Islet precursor cell (in vitro differentiated cells): ENCODE measurements around the gene KIF19.

ENCODE experiments used
- DNase-seq: peaks from one replicate; pipeline ENCODE4 v3.0.0-alpha.2; 2018

KIF19 gene

GRCh38 chr17:74367206-74367605 is 41.2 kb downstream of the KIF19 start, which contains the start of gene GPR142:
Gene GPR142, plus strand, starts transcription at chr17:74367506. Its CDS starts 2,035 bp downstream, at chr17:74369541.
- no peak for DNase-seq

- DNase-seq: peak; percentile 82
Observed at GRCh38 chr17:74368341-74369081, 42.5 kb downstream of the KIF19 start.

- peak; percentile 84 for DNase-seq
Observed at GRCh38 chr17:74369221-74369620, 43.2 kb downstream of the KIF19 start.

DNA sequence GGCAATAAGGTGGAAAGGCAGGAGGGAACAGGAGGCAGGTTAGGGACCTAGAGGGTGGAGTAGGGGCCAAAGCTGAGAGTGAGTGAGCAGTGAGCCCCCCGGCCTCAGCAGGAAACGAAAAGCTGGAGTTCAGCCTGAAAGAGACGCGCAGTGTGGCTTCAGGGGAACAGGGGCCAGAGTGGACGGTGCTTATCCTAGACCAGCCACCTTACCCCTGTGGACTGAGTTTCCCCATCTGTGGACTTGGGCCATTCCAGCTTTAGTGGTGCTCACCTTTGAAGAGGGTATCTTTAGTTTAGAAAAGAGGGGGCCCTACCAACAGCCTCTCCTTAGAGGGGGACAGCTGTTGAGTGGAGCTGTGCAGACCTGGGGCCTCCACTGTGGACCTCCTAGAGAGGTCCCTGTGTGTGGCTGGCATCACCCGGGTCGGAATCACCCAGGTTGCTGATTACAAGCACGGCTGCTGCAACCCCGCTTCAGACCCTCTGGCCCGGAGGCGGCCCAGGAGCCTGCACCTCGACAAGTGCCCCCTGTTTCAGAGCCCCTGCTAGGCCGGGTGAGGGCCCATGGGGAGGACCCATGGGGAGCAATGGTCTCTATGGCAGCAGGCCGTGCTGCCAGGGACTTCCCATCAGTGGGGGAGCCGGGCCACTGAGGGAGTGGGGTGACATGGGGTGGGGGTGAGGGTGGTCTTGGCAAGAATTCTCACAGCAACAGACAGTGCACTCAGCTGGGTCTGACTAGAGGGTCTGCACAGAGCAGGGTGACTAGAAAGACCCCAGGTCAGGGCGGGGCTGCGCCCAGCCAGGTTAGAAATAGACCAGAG is 43.9 kb downstream of the KIF19 start:
- no peak for DNase-seq

GRCh38 chr17:74371653-74372147 is 45.7 kb downstream of the KIF19 start:
- DNase-seq: no peak

DNA sequence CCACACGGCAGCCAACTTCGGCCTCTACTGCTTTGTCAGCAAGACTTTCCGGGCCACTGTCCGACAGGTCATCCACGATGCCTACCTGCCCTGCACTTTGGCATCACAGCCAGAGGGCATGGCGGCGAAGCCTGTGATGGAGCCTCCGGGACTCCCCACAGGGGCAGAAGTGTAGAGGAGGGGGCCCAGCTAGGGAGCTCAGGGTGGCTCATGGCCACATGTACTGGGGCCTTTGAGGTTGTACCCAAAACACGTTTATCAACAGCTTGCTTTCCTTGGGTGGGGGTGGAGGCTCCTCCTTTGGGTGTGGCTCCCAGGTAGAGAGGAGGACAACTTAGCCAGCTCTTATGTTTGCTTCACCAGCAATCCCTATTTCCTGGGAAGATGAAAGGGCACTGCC is 46.4 kb downstream of the KIF19 start:
- DNase-seq: no peak

DNA sequence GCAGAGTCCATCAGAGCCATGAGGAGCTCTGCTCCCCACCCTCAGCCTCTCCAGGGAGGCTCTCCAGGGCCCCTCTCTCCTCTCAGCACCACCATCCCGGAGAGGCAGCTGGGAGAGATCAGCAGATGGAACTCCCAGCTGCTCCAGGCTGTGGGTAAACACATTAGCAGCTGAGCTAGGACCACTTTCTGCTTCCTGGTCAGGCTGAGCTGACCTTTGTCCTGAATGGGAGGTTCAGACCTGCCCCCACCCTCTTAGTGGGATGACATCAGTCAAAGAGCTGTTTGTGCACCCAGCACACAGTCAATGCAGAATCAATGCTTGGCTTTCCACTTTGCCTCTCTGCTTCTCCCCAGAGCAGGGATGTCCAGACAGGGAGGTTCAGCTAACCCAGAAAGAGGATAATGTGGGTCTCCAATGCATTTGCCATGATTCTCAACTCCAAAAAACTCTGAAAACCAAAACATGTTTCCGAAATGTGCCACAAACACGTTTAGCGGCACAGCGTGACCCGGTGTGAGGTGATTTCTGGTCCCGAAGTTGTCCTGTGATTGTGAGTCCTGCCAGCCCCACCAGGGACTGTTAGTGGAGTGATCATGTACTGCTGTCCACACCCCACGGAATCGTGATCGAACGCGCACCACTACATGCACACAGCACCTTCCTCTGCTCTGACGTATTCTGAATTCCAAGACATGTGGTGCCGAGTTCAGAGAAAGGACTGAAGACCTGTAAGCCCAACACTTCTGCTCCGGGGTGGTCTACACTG is 48.0 kb downstream of the KIF19 start:
- DNase-seq: no peak

DNA sequence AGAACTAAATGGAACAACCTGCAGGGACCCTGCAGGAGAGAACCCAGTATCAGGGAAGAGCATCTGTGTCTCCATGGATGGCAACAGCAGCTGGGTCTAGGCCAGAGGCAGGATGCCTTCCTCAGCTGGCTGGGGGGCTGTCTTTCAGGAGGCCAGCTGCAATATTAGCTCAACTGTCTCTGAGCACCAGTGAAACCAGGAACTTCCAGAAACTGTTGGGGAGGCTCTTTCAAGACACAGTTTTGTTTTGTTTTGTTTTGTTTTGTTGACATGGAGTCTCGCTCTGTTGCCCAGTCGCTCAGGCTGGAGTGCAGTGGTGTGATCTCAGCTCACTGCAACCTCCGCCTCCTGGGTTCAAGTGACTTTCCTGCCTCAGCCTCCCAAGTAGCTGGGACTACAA is 48.8 kb downstream of the KIF19 start:
- DNase-seq: no peak

GRCh38 chr17:74379495-74380085 is 53.6 kb downstream of the KIF19 start:
- DNase-seq: peak; percentile 98

DNA sequence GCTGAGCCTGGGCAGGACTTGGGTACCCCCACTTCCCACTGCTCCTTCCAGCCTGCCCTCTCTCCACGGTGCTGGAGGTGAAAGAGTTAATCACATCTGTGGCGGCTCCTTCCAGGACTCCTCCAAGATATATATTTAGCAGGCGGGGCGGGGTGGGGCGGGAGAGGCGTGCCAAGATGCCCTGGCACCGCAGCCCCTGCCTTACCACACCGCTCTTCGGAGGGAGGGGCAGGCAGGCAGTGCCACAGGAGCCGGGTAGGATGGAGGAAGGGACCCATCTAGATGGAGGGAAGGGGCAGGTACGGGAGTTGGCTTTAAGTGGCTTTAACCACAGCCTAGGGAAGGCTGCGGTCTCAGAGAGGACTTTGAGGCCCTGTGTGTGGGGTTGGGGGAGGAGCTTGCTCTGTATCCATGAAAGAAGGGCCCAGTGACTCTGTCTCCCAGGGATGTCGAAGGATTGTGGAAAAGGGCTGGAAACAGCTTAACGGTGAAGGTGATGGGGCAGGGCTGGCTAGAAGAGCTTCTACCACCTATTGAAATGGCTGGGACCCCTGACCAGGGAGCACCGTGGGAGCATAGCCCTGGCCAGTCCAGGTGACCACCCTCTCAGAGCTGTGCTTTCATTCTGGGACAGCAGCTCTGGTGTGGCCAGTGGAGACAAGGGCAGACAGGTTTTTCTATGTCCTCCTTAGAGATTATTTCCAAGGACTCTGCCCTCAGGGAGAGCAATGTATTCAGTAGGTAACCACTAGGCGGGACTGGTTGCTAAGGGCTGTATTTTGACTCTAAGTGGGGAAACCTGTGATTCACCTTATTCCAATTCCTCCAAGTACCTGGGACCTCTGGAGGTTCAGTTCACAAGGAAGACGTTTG is 54.3 kb downstream of the KIF19 start:
- peak; percentile 85 for DNase-seq

GRCh38 chr17:74380959-74381808 is 55.2 kb downstream of the KIF19 start:
- peak; percentile 53 for DNase-seq

- DNase-seq: no peak
Observed at GRCh38 chr17:74383141-74383540, 57.1 kb downstream of the KIF19 start.

DNA sequence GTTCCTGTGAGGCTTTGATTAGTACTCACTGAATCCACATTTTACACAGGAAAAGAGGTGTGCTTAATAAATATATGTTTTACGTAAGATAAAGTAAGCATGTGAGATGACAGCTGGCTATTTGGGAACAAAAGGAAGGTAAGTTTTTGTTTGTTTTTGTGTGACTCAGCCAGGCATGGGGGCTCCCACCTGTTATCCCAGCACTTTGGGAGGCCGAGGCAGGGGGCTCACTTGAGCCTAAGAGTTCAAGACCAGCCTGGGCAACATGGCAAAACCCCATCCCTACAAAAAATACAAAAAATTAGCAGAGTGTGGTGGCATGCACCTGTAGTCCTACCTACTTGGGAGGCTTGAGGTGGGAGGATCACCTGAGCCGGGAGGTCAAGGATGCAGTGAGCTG is 59.2 kb downstream of the KIF19 start:
- DNase-seq: no peak

DNA sequence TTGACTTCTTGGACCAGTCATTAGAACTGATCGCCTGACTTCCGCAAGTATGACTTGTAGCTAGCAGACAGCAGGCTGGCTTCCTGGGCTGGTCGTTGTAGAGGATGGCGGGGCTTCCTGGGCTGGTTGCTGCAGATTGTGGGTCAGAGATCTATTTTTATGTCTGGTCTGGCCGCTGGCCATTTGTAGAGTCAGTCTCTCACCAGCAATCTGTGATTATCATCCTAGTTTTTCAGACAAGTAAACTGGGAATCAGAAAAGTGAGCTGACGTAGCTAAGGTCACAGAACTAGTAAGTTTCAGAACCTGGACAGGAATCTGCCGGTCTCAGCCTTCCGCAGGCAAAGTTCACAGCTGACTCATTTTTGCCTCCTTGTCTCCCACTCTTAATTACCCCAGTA is 60.4 kb downstream of the KIF19 start:
- peak; percentile 57 for DNase-seq

DNA sequence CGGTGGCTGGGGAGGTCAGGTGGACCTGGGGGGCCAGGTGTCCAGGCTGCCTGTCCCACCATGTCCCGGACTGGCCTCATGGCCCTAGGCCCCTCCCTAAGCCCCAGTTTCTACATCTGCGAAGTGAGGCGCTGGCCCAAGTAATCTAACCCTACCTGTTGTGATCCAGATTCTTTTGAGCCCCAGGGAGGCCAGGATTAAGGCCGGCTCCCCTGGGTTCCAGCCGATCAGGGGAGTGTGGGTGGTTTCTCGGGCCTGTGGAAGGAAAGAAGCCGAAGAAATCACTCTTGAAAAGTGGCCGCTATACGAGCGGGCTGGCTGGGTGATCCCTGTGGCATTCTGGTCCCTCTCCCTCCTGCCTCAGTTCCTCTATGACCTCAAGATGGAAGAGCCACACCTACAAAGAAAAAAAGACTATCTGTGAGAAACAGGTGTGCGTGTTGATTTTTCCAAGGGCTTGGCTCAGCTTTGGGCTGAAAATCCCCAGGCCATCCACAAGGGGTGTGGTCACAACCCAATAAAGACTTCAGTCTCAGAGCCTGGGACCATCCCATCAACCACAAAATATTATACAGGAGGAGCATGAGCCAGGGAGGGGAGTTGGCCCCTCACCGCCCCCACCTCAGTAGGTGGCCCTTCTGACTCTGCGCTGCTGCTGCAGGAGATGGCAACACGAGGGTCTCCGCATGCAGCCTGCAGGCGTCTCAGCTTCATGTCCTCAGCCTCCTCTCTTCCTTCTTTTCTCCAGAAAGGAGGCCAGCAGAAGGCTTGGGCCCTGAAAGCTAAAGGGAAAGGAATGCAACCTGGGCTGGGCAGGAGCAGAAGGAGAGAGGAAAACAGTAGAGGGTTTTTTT is 61.6 kb downstream of the KIF19 start:
- DNase-seq: no peak

DNA sequence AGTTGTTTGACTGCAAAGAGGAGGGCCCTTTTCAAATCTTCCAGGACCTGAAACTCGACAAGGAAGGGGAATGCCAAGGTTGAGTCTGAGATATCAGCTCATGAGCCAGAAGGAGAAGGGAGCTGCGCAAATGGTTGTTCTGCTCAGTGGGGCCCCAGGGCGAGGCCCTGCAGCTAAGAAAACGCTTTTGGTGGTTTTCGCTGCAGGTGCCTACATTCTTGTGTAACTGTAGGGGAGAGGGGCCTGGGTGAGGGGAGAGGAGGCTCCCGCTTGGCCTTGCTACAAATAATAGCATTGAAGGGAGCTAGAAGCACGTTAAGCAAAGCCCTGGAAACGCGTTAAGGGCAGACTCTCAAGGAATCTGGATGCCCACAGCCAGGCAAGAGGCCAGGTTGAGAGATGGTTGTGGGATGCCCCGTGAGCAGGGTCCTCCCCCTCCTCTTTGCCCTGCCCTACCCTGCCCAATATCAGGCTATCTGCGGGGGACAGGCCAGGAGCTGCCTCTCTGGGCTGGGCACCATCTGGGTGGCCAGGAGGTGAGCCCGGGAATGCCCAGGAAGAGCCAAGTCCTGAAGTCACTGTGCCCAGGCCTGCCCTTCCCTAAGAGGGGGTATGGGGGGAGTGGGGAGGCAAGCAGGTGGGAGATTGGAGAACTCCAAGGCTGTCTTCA is 63.2 kb downstream of the KIF19 start:
- DNase-seq: no peak

DNA sequence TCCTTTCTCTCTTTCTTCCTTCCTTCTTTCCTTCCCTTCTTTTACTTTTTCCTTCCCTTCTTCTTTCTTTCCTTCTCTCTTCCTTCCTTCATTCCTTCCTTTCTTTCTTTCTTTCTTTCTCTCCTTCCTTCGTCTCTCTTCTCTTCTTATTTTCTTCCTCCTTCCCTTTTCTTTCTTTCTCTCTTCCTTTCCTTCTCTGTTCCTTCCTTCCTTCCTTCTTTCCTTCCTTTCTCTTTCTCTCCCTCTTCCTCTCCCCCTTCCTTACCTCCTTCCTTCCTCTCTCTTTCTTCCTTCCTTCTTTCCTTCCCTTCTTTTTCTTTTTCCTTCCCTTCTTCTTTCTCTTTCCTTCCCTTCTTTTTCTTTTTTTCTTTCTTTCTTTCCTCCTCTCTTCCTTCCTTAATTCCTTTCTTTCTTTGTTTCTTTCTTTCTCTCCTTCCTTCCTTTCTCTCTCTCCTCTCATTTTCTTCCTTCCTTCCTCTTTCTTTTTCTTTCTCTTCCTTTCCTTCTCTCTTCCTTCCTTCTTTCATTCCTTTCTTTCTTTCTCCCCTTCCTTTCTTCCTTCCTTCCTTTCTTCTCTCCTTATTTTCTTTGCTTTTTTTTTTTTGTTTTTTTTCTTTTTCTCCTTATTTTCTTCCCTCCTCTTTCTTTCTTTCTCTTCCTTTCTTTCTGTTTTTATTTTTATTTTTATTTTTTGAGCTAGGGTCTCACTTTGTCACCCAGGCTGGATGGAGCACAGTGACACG is 64.1 kb downstream of the KIF19 start:
- no peak for DNase-seq
